K562 (cell line): ENCODE data around the gene MAPRE2. TPM values are rescaled to one million over a fixed set of nuclear protein-coding genes. Genes with fewer than 3 reads are reported as not detected.

ENCODE experiments used
- C11orf30 ChIP-seq: fragments of 450-650 bp; IDR thresholded peaks from 2 replicates; pipeline ENCODE4 v1.6.1; 2016; ENCODE audit warnings: low read depth, mild to moderate bottlenecking
- CREM ChIP-seq: IDR thresholded peaks from 2 replicates; pipeline ENCODE4 v1.6.1; 2014; ENCODE audit warnings: antibody characterized with exemption, low read depth
- ELK3 ChIP-seq: fragments of 450-650 bp; formaldehyde crosslinking; IDR thresholded peaks from 2 replicates; pipeline ENCODE4 v1.4.0; 2020; ENCODE audit warnings: mild to moderate bottlenecking
- KDM1A ChIP-seq, 2 experiments: fragments of 450-650 bp; IDR thresholded peaks; 2 replicates each; pipeline ENCODE4 v1.6.1; 2016; ENCODE audit warnings: mild to moderate bottlenecking in 2 of 2
- NBN ChIP-seq: fragments of 450-650 bp; IDR thresholded peaks from 2 replicates; pipeline ENCODE4 v1.6.1; 2016; ENCODE audit warnings: low read depth, mild to moderate bottlenecking
- PTRF ChIP-seq: fragments of 450-650 bp; IDR thresholded peaks from 2 replicates; pipeline ENCODE4 v1.6.1; 2016; ENCODE audit warnings: mild to moderate bottlenecking, missing genetic modification characterization, missing compliant biosample characterization
- TEAD1 ChIP-seq, 2 experiments: fragments of 450-650 bp in 1 of 2; sonication (generic) in 1 of 2; formaldehyde crosslinking; IDR thresholded peaks; 2 replicates each; pipeline versions ENCODE4 v1.4.0 to v1.8.0; 2020 to 2022; ENCODE audit warnings: mild to moderate bottlenecking in 2 of 2, missing genetic modification reagents in 1 of 2
- ZKSCAN3 ChIP-seq: fragments of 250-450 bp; sonication (Bioruptor Pico); IDR thresholded peaks from 2 replicates; pipeline ENCODE4 v1.4.0; 2020
- ZNF395 ChIP-seq: fragments of 200-800 bp; sonication (Bioruptor generic); IDR thresholded peaks from 2 replicates; pipeline ENCODE4 v1.6.1; 2017; ENCODE audit warnings: missing genetic modification characterization, missing compliant biosample characterization
- polyA plus RNA-seq, 8 experiments: library from polyadenylated mRNA; depleted of rRNA in 4 of 8; stranded (reverse) in 5 of 8; unstranded in 3 of 8; fragments of >200 nt; fragmentation: Nextera tagmentation in 2 of 8; fragmentation: Illumina TruSeq in 1 of 8; extraction: Ambion mirVana in 2 of 8; extraction: Trizol in 1 of 8; gene quantifications; 2 replicates each; pipeline versions ENCODE4 v1.2.1 to v1.2.3, GENCODE V29; 2011 to 2014; ENCODE audit warnings: inconsistent platforms in 1 of 8, missing spikeins in 1 of 8
- total RNA-seq, 7 experiments: library from RNA; depleted of rRNA in 6 of 7; stranded (reverse); fragments of >200 nt in 6 of 7; fragmentation: Illumina TruSeq in 2 of 7; extraction: Trizol in 2 of 7; gene quantifications; 2 replicates each; pipeline versions ENCODE4 v1.2.1 to v1.2.3, GENCODE V29; 2011 to 2021; ENCODE audit warnings: low replicate concordance in 1 of 7
- TF ChIP-seq, protein P1 (sequence below): fragments of 450-650 bp; IDR thresholded peaks from 2 replicates; pipeline ENCODE4 v1.6.1; 2016
- TF ChIP-seq, protein P2 (sequence below): fragments of 450-650 bp; IDR thresholded peaks from 2 replicates; pipeline ENCODE4 v1.6.1; 2016; ENCODE audit warnings: mild to moderate bottlenecking, moderate library complexity

MAPRE2 gene
- total and polyA plus RNA-seq, 9 of the 15 experiments (the other 6 are each of a cell fraction or from before 2014, with no cell fraction given): 32.3 to 70.7 (median 40.7) TPM

DNA sequence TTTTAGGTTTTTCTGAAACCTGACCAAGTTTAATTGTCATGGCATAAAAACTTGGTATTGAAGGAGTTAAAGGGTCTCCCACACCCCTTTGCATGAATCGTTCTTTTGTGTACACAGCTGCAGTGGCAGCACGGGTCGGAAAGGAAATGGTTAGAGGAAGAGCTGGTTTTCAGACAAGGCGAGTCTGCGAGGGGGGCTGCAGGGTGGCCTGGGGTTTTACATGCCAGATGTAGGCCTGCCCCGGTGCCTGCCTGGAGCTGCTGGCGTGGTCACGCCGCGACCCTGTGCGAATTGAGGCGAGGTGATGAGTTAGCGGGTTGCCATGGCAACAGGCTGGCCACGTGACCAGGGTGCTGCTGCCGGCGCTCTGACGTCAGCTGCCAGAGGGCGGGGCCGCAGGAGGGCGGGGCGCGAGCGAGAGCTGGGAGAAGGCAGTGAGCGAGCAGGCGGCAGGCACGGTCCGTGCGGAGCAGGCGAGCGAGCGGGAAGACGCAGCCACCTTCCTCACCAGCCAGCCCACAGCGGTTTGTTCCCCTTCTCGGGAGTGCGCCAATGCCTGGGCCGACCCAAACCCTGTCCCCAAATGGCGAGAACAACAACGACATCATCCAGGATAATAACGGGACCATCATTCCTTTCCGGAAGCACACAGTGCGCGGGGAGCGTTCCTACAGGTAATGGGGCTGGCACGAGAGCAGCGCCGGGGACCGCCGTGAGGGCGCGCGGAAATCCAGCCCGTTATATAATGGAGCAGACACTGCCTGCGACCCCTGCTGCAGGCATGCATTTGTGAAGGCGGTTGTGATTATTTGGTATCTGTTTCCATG lies at the start of gene MAPRE2 (continued):
- TF ChIP-seq NBN (peak; percentile 65; the same call in 1 of the 2 replicates), CREM (peak; percentile 98), ZNF395 (peak; percentile 63; the same call in 1 of the 2 replicates), KDM1A (IDR thresholded peaks at IDR 0.05) (peak in 1 of 2 experiments; percentile 23; a peak in 1 of 4 replicates), ELK3 (0 out of 2 replicates have a peak, but pooled peaks have one; percentile 20), ZKSCAN3 (CRISPR knock-in tag) (no peak), TEAD1 (CRISPR knock-in tag; IDR thresholded peaks at IDR 0.05) (peak in 1 of 2 experiments; percentile 73; a peak in 1 of 4 replicates), PTRF (tag) (no peak), C11orf30 (peak; percentile 90)
- TF ChIP-seq, protein P1, sequence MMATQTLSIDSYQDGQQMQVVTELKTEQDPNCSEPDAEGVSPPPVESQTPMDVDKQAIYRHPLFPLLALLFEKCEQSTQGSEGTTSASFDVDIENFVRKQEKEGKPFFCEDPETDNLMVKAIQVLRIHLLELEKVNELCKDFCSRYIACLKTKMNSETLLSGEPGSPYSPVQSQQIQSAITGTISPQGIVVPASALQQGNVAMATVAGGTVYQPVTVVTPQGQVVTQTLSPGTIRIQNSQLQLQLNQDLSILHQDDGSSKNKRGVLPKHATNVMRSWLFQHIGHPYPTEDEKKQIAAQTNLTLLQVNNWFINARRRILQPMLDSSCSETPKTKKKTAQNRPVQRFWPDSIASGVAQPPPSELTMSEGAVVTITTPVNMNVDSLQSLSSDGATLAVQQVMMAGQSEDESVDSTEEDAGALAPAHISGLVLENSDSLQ: peak; percentile 37; the same call in 1 of the 2 replicates
- TF ChIP-seq, protein P2, sequence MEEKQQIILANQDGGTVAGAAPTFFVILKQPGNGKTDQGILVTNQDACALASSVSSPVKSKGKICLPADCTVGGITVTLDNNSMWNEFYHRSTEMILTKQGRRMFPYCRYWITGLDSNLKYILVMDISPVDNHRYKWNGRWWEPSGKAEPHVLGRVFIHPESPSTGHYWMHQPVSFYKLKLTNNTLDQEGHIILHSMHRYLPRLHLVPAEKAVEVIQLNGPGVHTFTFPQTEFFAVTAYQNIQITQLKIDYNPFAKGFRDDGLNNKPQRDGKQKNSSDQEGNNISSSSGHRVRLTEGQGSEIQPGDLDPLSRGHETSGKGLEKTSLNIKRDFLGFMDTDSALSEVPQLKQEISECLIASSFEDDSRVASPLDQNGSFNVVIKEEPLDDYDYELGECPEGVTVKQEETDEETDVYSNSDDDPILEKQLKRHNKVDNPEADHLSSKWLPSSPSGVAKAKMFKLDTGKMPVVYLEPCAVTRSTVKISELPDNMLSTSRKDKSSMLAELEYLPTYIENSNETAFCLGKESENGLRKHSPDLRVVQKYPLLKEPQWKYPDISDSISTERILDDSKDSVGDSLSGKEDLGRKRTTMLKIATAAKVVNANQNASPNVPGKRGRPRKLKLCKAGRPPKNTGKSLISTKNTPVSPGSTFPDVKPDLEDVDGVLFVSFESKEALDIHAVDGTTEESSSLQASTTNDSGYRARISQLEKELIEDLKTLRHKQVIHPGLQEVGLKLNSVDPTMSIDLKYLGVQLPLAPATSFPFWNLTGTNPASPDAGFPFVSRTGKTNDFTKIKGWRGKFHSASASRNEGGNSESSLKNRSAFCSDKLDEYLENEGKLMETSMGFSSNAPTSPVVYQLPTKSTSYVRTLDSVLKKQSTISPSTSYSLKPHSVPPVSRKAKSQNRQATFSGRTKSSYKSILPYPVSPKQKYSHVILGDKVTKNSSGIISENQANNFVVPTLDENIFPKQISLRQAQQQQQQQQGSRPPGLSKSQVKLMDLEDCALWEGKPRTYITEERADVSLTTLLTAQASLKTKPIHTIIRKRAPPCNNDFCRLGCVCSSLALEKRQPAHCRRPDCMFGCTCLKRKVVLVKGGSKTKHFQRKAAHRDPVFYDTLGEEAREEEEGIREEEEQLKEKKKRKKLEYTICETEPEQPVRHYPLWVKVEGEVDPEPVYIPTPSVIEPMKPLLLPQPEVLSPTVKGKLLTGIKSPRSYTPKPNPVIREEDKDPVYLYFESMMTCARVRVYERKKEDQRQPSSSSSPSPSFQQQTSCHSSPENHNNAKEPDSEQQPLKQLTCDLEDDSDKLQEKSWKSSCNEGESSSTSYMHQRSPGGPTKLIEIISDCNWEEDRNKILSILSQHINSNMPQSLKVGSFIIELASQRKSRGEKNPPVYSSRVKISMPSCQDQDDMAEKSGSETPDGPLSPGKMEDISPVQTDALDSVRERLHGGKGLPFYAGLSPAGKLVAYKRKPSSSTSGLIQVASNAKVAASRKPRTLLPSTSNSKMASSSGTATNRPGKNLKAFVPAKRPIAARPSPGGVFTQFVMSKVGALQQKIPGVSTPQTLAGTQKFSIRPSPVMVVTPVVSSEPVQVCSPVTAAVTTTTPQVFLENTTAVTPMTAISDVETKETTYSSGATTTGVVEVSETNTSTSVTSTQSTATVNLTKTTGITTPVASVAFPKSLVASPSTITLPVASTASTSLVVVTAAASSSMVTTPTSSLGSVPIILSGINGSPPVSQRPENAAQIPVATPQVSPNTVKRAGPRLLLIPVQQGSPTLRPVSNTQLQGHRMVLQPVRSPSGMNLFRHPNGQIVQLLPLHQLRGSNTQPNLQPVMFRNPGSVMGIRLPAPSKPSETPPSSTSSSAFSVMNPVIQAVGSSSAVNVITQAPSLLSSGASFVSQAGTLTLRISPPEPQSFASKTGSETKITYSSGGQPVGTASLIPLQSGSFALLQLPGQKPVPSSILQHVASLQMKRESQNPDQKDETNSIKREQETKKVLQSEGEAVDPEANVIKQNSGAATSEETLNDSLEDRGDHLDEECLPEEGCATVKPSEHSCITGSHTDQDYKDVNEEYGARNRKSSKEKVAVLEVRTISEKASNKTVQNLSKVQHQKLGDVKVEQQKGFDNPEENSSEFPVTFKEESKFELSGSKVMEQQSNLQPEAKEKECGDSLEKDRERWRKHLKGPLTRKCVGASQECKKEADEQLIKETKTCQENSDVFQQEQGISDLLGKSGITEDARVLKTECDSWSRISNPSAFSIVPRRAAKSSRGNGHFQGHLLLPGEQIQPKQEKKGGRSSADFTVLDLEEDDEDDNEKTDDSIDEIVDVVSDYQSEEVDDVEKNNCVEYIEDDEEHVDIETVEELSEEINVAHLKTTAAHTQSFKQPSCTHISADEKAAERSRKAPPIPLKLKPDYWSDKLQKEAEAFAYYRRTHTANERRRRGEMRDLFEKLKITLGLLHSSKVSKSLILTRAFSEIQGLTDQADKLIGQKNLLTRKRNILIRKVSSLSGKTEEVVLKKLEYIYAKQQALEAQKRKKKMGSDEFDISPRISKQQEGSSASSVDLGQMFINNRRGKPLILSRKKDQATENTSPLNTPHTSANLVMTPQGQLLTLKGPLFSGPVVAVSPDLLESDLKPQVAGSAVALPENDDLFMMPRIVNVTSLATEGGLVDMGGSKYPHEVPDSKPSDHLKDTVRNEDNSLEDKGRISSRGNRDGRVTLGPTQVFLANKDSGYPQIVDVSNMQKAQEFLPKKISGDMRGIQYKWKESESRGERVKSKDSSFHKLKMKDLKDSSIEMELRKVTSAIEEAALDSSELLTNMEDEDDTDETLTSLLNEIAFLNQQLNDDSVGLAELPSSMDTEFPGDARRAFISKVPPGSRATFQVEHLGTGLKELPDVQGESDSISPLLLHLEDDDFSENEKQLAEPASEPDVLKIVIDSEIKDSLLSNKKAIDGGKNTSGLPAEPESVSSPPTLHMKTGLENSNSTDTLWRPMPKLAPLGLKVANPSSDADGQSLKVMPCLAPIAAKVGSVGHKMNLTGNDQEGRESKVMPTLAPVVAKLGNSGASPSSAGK: peak; percentile 90
